Bronchial epithelial cell (primary cell): ENCODE results near the gene AUTS2. TPM values are rescaled to one million over a fixed set of nuclear protein-coding genes. Genes with fewer than 3 reads are reported as not detected.

ENCODE experiments used
- DNase-seq: peaks from one replicate; pipeline ENCODE4 v3.0.0-alpha.2; 2010; ENCODE audit warnings: low read depth
- FAIRE-seq: peaks from 2 replicates; lab custom pipeline; 2011; peaks lifted over from hg19 to GRCh38; lab: Jason Lieb, UNC
- H3K27me3 ChIP-seq: 2 replicates; pipeline ENCODE4 v1.5.1; 2011; ENCODE audit warnings: low read length; ENCODE audit not compliant: control insufficient read depth, insufficient read depth
- H3K36me3 ChIP-seq: 2 replicates; pipeline ENCODE4 v1.5.1; 2011; ENCODE audit warnings: low read length; ENCODE audit not compliant: control insufficient read depth, insufficient read depth
- H3K4me3 ChIP-seq: 2 replicates; pipeline ENCODE4 v1.5.1; 2011; ENCODE audit warnings: mild to moderate bottlenecking, low read depth, low read length, control low read depth
- total RNA-seq: library from RNA; depleted of rRNA; stranded (reverse); fragments of >200 nt; gene quantifications from 2 replicates; pipeline ENCODE4 v1.2.1, GENCODE V29; 2014
- TF ChIP-seq, protein P1 (sequence below): IDR thresholded peaks from 2 replicates; pipeline ENCODE4 v1.5.1; 2011; ENCODE audit warnings: mild to moderate bottlenecking, moderate library complexity, low read length, control low read depth, inconsistent platforms; ENCODE audit not compliant: insufficient read depth, severe bottlenecking

AUTS2 gene
- total RNA-seq, 1 donor from 2014 or later = 9.5 TPM

DNA sequence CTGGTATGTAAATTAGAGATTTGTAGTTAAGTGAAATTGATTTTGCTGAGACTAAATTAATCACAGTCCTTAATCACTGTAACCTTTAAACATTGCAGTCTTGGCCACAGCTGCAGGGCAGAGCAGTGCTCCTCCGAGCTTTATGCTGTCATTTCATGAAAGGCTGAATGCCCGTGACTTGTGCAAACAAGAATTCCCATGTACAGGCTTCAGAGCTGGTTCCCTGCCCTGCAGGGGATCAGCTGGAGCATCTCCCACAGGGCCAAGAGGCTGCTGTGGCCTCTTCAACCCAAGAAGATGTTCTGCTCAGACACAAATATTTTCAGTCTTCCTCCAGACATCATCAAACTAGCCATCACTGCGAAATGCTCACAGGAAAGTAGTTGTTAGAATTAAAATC, 419.1 kb downstream of the AUTS2 start:
- TF ChIP-seq, protein P1, sequence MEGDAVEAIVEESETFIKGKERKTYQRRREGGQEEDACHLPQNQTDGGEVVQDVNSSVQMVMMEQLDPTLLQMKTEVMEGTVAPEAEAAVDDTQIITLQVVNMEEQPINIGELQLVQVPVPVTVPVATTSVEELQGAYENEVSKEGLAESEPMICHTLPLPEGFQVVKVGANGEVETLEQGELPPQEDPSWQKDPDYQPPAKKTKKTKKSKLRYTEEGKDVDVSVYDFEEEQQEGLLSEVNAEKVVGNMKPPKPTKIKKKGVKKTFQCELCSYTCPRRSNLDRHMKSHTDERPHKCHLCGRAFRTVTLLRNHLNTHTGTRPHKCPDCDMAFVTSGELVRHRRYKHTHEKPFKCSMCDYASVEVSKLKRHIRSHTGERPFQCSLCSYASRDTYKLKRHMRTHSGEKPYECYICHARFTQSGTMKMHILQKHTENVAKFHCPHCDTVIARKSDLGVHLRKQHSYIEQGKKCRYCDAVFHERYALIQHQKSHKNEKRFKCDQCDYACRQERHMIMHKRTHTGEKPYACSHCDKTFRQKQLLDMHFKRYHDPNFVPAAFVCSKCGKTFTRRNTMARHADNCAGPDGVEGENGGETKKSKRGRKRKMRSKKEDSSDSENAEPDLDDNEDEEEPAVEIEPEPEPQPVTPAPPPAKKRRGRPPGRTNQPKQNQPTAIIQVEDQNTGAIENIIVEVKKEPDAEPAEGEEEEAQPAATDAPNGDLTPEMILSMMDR = no peak
- no peaks in the 10 kb centered on the region for H3K27me3 ChIP-seq
- H3K4me3 ChIP-seq = no peak overlapping the region
- H3K36me3 ChIP-seq = no peaks in the 10 kb centered on the region
- no peak for FAIRE-seq
- DNase-seq = no peak

DNA sequence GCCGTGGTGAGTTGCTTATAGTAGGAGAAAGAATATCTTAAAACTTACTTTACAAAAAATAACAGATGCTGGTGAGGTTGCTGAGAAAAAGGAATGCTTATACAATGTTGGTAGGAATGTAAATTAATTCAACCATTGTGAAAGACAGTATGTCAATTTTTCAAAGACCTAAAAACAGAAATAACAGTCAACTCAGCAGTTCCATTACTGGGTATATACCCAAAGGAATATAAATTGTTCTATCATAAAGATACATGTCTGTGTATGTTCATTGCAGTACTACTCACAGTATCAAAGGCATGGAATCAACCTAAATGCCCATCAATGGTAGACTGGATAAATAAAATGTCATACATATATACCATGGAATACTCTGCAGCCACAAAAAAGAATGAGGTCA, 420.4 kb downstream of the AUTS2 start:
- FAIRE-seq = no peak
- TF ChIP-seq, protein P1 = no peak
- DNase-seq = no peak
- Histone ChIP-seq H3K4me3 (no peak overlapping the region), H3K27me3 (no peaks in the 10 kb centered on the region), H3K36me3 (no peaks in the 10 kb centered on the region)

DNA sequence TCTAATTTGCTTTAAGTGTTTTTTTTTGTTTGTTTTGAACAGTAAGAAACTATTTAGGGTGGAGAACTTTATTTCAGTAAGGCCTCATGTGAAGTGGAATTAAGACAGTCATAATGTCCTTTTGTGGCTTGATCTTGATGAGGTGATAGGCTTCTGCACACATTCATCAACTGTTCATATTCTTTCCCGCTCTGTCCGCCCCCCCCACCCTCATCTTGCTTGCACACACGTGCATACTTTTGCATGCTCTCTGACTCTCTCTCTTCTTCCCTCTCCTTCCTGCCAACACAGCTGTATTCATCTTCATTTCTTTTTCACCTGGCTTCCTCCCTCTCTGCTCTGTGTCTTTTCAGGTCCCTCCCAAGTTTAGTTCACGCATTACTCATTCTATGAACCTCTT, 429.6 kb downstream of the AUTS2 start:
- Histone ChIP-seq H3K27me3 (no peaks in the 10 kb centered on the region), H3K36me3 (no peaks in the 10 kb centered on the region), H3K4me3 (no peak overlapping the region)
- TF ChIP-seq, protein P1 = no peak
- DNase-seq (no peak), FAIRE-seq (no peak)

DNA sequence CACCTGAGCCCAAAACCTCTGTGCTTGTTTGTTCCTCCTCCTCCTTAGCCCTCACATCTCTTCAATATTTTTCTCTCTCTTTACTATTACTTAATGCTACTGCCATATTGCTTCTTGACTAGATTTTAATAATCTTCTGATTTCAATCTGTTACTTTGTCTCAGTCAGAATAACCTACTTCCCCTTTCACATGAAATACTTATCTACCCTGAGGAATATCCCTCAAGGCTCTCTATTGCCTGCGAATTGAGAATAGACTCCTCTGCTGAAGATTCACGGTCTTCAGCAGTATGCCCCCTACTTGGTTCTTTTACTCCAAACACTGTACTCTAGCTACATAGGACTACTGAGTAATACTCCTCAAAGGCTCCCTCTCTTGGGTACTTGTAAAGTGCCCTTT, 430.3 kb downstream of the AUTS2 start:
- H3K27me3 ChIP-seq = no peaks in the 10 kb centered on the region
- H3K36me3 ChIP-seq = no peaks in the 10 kb centered on the region
- H3K4me3 ChIP-seq = no peak overlapping the region
- TF ChIP-seq, protein P1 = no peak
- DNase-seq (no peak), FAIRE-seq (no peak)

DNA sequence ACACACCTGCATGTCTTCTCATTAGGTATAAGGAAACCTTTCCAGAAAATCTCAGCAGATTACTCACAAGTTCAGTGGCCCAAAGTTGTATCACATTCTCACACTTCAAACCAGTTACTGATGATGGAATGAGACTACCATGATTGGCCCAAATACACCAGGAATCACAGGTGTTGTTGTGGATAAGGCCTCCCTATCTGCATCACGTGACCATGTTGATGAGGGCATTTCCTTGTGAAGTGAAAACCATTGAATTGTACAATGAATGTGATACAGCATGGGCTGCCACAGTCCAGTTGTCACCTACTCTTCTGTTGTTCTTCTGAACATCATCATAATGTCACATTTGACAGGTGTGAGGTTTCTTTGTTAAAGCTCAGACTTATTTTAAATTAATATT, 431.7 kb downstream of the AUTS2 start:
- no peak for DNase-seq
- Histone ChIP-seq H3K36me3 (no peaks in the 10 kb centered on the region), H3K4me3 (no peak overlapping the region), H3K27me3 (no peaks in the 10 kb centered on the region)
- FAIRE-seq = peak; percentile 60
- TF ChIP-seq, protein P1 = no peak

DNA sequence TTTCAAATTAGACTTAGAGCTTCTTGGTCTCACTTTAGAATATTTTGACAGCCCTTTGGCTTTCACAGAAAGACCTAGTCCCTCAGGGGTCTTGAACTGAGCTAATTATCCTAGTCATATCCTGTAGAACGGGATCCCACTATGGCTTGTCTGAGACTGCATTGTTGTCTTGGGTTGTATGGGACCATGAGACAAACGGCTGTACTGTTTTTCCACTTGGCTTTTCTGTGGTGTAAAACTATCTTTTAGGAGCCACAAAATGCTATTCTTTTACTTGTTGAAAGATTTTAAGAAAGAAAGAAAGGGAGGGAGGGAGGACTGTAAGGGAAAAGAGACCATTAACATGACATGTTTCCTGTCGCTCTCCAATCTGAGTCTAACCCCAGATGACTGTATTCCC, 432.5 kb downstream of the AUTS2 start:
- no peaks in the 10 kb centered on the region for H3K36me3 ChIP-seq
- H3K4me3 ChIP-seq = no peak overlapping the region
- FAIRE-seq (no peak), DNase-seq (no peak)
- no peaks in the 10 kb centered on the region for H3K27me3 ChIP-seq
- TF ChIP-seq, protein P1 = no peak
